Heart left ventricle (tissue), 13 donors: ENCODE measurements around the gene CALML6.

Experiments used
- CTCF ChIP-seq, 12 donors: fragments of 200-600 bp; sonication (generic) in 4 of 12; IDR thresholded peaks; one replicate each; pipeline versions ENCODE4 v1.5.0 to v1.8.0; 2018 to 2022; ENCODE audit warnings: antibody characterized with exemption in 12 of 12, mild to moderate bottlenecking in 5 of 12
- POLR2A ChIP-seq, 2 donors: fragments of 450-650 bp; IDR thresholded peaks; one replicate each; pipeline ENCODE4 v1.6.1; 2017; ENCODE audit warnings: antibody characterized with exemption in 2 of 2, mild to moderate bottlenecking in 2 of 2, moderate library complexity in 2 of 2
- donor health status: ischemic (EF 13 %, LVEDD 7.1; RV severe dilation, severe dysfunction).
- donor health status: DM: no; HTN: yes; CAD: no.
- donor health status: DM: no; HTN: no; CAD: no.
- donor health status: ischemic (EF 25% LVEDD 6.9; RV normal size, moderate dysfunction).
- donor health status: ischemic (EF 25% LVEDD 5.7; RV mildly dilated, moderate dysfunction).
- donor health status: ischemic (EF 35%, LVEDD 5.7; RV mildly dilated, moderate dysfunction).
- donor health status: nonischemic (EF 11% LVEDD 7.7; RV severe dilation, severe dysfunction).
- donor health status: DM: yes; HTN: yes; CAD: no.
- donor health status: PGD.
- donor health status: ischemic (EF 29% LVEDD 5.4; RV normal size, mild dysfunction).
- donor health status: nonischemic (EF 23%, LVEDD 6.1; RV moderate dilation, normal function).

GRCh38 chr1:1959459-1959839 is 44.4 kb downstream of the CALML6 start:
- TF ChIP-seq CTCF (IDR thresholded peaks at IDR 0.05) (no peak), POLR2A (IDR thresholded peaks at IDR 0.05) (no peak)
